BJ (cell line): ENCODE measurements around the gene ST8SIA3. TPM values are rescaled to one million over a fixed set of nuclear protein-coding genes. Genes with fewer than 3 reads are reported as not detected.

Source experiments
- CTCF ChIA-PET: fragments of 350-600 bp; formaldehyde crosslinking; extraction: SDS; loops from one replicate; lab custom pipeline; 2021; ENCODE audit warnings: antibody characterized with exemption, inconsistent platforms; lab: Yijun Ruan, JAX
- POLR2A ChIA-PET: fragments of 300-600 bp; sonication (Branson Sonifier 250); formaldehyde crosslinking; extraction: SDS; loops from one replicate; lab custom pipeline; 2021; ENCODE audit warnings: antibody characterized with exemption; lab: Charles Lee
- DNase-seq: peaks from one replicate; pipeline ENCODE4 v3.0.0-alpha.2; 2011; ENCODE audit warnings: low read depth
- H3K27me3 ChIP-seq: 2 replicates; pipeline ENCODE4 v1.6.0; 2011; ENCODE audit warnings: low read length; ENCODE audit not compliant: control insufficient read depth, insufficient read depth
- H3K36me3 ChIP-seq: 2 replicates; pipeline ENCODE4 v1.5.1; 2011; ENCODE audit warnings: low read length; ENCODE audit not compliant: control insufficient read depth, insufficient read depth
- H3K4me3 ChIP-seq: 2 replicates; pipeline ENCODE4 v1.5.1; 2011; ENCODE audit warnings: low read depth, mild to moderate bottlenecking, control low read depth, low read length
- polyA minus RNA-seq: library from RNA; depleted of rRNA, polyadenylated mRNA; stranded (reverse); fragments of >200 nt; gene quantifications from 2 replicates; pipeline ENCODE4 v1.2.3, GENCODE V29; 2011; rRNA and poly(A)+ RNA removed
- polyA plus RNA-seq: library from polyadenylated mRNA; depleted of rRNA; stranded (reverse); fragments of >200 nt; gene quantifications from 2 replicates; pipeline ENCODE4 v1.2.3, GENCODE V29; 2011; rRNA removed
- TF ChIP-seq, protein P1 (sequence below): IDR thresholded peaks from 2 replicates; pipeline ENCODE4 v1.5.1; 2011; ENCODE audit warnings: low read depth, mild to moderate bottlenecking, control low read depth, inconsistent platforms, low read length, moderate library complexity; ENCODE audit not compliant: insufficient read depth

ST8SIA3 gene
- not detected in 2 replicates for polyA plus RNA-seq
- polyA minus RNA-seq = not detected in 2 replicates

DNA sequence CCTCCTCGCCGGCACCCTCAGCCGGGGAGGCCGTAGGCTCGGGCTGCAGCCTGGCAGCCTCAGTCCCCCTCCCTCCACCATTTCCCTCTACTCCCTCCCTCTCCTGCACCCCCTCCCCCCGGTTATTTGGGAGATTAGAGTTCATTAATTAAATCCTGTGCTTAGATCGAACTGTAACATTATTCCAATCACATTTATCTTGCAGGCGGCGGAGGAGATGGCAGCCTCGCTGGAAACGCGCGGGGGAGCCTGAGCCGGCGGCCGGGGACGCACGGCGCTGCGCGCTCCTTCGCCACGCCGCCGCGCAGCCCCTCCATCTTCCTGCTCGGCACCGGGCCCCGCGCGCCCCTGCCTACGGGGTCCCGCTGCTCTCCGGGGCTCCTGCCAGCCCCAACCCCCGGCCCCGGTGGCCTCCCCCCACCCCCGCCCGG, at the start of gene ST8SIA3:
Gene ST8SIA3 (plus strand): TSS at position 287 of the 431 bp plus-strand sequence. CDS start 290 bp downstream, outside the sequence.
- DNase-seq = no peak
- ChIA-PET CTCF (no interaction called here), POLR2A (no interaction called here)
- Histone ChIP-seq H3K36me3 (no peaks in the 10 kb centered on the region), H3K4me3 (no peak within 1 kb of the TSS), H3K27me3 (peaks cover 17% of the 10 kb centered on the region)
- TF ChIP-seq, protein P1, sequence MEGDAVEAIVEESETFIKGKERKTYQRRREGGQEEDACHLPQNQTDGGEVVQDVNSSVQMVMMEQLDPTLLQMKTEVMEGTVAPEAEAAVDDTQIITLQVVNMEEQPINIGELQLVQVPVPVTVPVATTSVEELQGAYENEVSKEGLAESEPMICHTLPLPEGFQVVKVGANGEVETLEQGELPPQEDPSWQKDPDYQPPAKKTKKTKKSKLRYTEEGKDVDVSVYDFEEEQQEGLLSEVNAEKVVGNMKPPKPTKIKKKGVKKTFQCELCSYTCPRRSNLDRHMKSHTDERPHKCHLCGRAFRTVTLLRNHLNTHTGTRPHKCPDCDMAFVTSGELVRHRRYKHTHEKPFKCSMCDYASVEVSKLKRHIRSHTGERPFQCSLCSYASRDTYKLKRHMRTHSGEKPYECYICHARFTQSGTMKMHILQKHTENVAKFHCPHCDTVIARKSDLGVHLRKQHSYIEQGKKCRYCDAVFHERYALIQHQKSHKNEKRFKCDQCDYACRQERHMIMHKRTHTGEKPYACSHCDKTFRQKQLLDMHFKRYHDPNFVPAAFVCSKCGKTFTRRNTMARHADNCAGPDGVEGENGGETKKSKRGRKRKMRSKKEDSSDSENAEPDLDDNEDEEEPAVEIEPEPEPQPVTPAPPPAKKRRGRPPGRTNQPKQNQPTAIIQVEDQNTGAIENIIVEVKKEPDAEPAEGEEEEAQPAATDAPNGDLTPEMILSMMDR = no peak

- no peak for DNase-seq
- Histone ChIP-seq H3K4me3 (no peak overlapping the region), H3K36me3 (no peaks in the 10 kb centered on the region), H3K27me3 (no peaks in the 10 kb centered on the region)
- ChIA-PET POLR2A (no interaction called here), CTCF (interaction anchor here (0.6 kb wide), 1 partner anchor 248 kb away, joined by 5 read pairs; no protein-coding TSS in a partner anchor)
- TF ChIP-seq, protein P1 = no peak
These were observed 40.9 kb upstream of the ST8SIA3 start for GRCh38 chr18:57311472-57311871.

- TF ChIP-seq, protein P1 = no peak
- CTCF ChIA-PET = interaction anchor here (0.6 kb wide), 1 partner anchor 246 kb away, joined by 5 read pairs; no protein-coding TSS in a partner anchor
- Histone ChIP-seq H3K27me3 (no peaks in the 10 kb centered on the region), H3K36me3 (no peaks in the 10 kb centered on the region), H3K4me3 (no peak overlapping the region)
- POLR2A ChIA-PET = no interaction called here
- no peak for DNase-seq
These were observed 39.8 kb upstream of the ST8SIA3 start for GRCh38 chr18:57312346-57313144.

- CTCF ChIA-PET = no interaction called here
- Histone ChIP-seq H3K4me3 (no peak overlapping the region), H3K27me3 (no peaks in the 10 kb centered on the region), H3K36me3 (no peaks in the 10 kb centered on the region)
- POLR2A ChIA-PET = no interaction called here
- DNase-seq = no peak
- TF ChIP-seq, protein P1 = no peak
These were observed 31.8 kb upstream of the ST8SIA3 start for GRCh38 chr18:57320603-57321002.

DNA sequence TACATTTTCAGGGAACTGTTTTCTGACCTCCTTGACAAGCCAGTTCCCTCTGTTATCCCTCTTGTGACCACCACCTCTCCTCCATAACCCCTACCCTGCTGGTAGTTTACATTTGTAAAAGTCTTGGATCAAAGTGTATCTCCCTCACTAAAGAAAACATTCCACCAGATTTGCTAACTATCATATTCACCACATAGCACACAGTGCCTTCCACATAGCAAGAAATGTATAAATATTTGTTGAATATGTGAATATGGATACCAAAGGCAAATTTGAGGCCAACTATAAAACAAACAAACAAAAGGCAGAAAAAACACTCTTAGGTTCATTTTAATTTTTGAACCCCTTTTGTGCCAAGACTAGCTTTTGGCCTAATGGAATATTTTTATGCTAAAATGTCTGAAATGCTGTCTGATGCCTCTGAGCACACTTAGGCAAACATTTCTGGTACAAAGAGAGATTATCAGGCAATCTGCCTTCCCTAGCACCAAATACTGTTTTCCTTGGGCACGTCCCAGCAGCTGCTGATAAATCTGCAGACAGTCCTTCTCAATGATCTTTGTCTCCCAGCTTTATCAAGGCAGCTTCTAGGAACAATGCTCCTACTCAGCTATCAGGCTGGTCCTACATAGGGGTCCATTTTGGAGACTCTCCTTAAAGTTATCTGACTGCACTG, 26.7 kb upstream of the ST8SIA3 start:
- POLR2A ChIA-PET = no interaction called here
- TF ChIP-seq, protein P1 = no peak
- H3K36me3 ChIP-seq = no peaks in the 10 kb centered on the region
- no peak for DNase-seq
- no peaks in the 10 kb centered on the region for H3K27me3 ChIP-seq
- no peak overlapping the region for H3K4me3 ChIP-seq
- CTCF ChIA-PET = no interaction called here
